HepG2 (cell line): Measurements from ENCODE around the gene AKAP6. TPM values are rescaled to one million over a fixed set of nuclear protein-coding genes. Genes with fewer than 3 reads are reported as not detected.

Source experiments
- ATAC-seq: fragments of 200-7000 bp; cut with Tn5 transposase; 3 replicates; pipeline ENCODE4 v1.9.1; 2020; ENCODE audit warnings: mild to moderate bottlenecking, moderate library complexity
- BruUV-seq: library from RNA; stranded (reverse); fragments of 400-500 nt; replicated peaks from 2 replicates; lab custom pipeline; 2021; lab: Mats Ljungman, UMichigan
- CTCF ChIA-PET: fragments of 300-600 bp; formaldehyde crosslinking; extraction: SDS; loops from one replicate; lab custom pipeline; 2021; ENCODE audit warnings: low total read pairs, inconsistent platforms, low intra/inter-chr PET ratio; lab: Yijun Ruan, JAX
- POLR2A ChIA-PET: fragments of 350-600 bp; sonication (Branson Sonifier 250); formaldehyde crosslinking; loops from one replicate; lab custom pipeline; 2020; ENCODE audit warnings: antibody characterized with exemption, inconsistent platforms; lab: Yijun Ruan, JAX
- DNase-seq: peaks from one replicate; pipeline ENCODE4 v3.0.0-alpha.2; 2015; ENCODE audit warnings: low spot score
- FAIRE-seq: peaks from 3 replicates; lab custom pipeline; 2011; peaks lifted over from hg19 to GRCh38; lab: Jason Lieb, UNC
- H2AFZ ChIP-seq: one replicate; pipeline ENCODE4 v1.6.1; 2011; ENCODE audit warnings: low read length, inconsistent platforms
- H3K27ac ChIP-seq: fragments of 300-600 bp; 3 replicates; pipeline ENCODE4 v1.8.0; 2011; ENCODE audit warnings: mixed run types, mild to moderate bottlenecking, mixed read lengths, low read length, inconsistent platforms; ENCODE audit not compliant: insufficient read depth; ENCODE audit errors: extremely low read length
- H3K27me3 ChIP-seq, 2 experiments: fragments of 200-600 bp in 1 of 2; 2 replicates in 1 of 2; 3 replicates in 1 of 2; pipeline versions ENCODE4 v1.6.0 to v1.8.0; 2011; ENCODE audit warnings: low read length in 2 of 2, mild to moderate bottlenecking in 2 of 2, moderate library complexity in 2 of 2, inconsistent platforms in 1 of 2; ENCODE audit not compliant: insufficient read depth in 2 of 2, control insufficient read depth in 1 of 2
- H3K36me3 ChIP-seq, 2 experiments: fragments of 200-600 bp in 1 of 2; replicated peaks in 1 of 2; 2 replicates in 1 of 2; 3 replicates in 1 of 2; pipeline versions ENCODE4 v1.5.1 to v1.8.0; 2011; ENCODE audit warnings: low read length in 2 of 2, inconsistent platforms in 1 of 2; ENCODE audit not compliant: insufficient read depth in 2 of 2, control insufficient read depth in 1 of 2
- H3K4me1 ChIP-seq: 2 replicates; pipeline ENCODE4 v1.5.1; 2012; ENCODE audit warnings: low read length, inconsistent platforms; ENCODE audit not compliant: insufficient read depth
- H3K4me2 ChIP-seq: 2 replicates; pipeline ENCODE4 v1.6.0; 2011; ENCODE audit warnings: low read depth, low read length, inconsistent platforms
- H3K4me3 ChIP-seq, 3 experiments: fragments of 200-600 bp in 1 of 3; sonication (generic), shearing (Covaris generic) in 1 of 3; replicated peaks in 1 of 3; 2 replicates each; pipeline ENCODE4 v1.5.1; 2011 to 2016; ENCODE audit warnings: low read length in 3 of 3, inconsistent platforms in 2 of 3, low read depth in 2 of 3, mild to moderate bottlenecking in 2 of 3, control low read depth in 1 of 3, mixed read lengths in 1 of 3; ENCODE audit not compliant: insufficient read depth in 1 of 3
- H3K79me2 ChIP-seq: one replicate; pipeline ENCODE4 v1.6.1; 2011; ENCODE audit warnings: low read length, inconsistent platforms; ENCODE audit not compliant: insufficient read depth
- H3K9ac ChIP-seq: 2 replicates; pipeline ENCODE4 v1.6.0; 2011; ENCODE audit warnings: mild to moderate bottlenecking, low read depth, low read length, inconsistent platforms; ENCODE audit not compliant: insufficient read depth
- H3K9me3 ChIP-seq: 2 replicates; pipeline ENCODE4 v1.5.1; 2012; ENCODE audit warnings: mild to moderate bottlenecking, low read length
- H4K20me1 ChIP-seq: 2 replicates; pipeline ENCODE4 v1.6.0; 2011; ENCODE audit warnings: inconsistent platforms, mild to moderate bottlenecking, low read length, moderate library complexity; ENCODE audit not compliant: insufficient read depth
- ATF1 ChIP-seq: IDR thresholded peaks from 2 replicates; pipeline ENCODE4 v1.6.1; 2016; ENCODE audit warnings: mild to moderate bottlenecking, control low read depth
- CENPT ChIP-seq: sonication (generic); formaldehyde crosslinking; IDR thresholded peaks from 2 replicates; pipeline ENCODE4 v1.8.0; 2022; ENCODE audit warnings: low read depth, mild to moderate bottlenecking, moderate library complexity, missing genetic modification reagents
- HNRNPL ChIP-seq: fragments of 200-400 bp; formaldehyde crosslinking; IDR thresholded peaks from 2 replicates; pipeline ENCODE4 v1.6.1; 2017; ENCODE audit warnings: mild to moderate bottlenecking, low read depth, low read length
- ISX ChIP-seq: sonication (generic); formaldehyde crosslinking; conservative IDR thresholded peaks from 2 replicates; pipeline ENCODE4 v1.5.0; 2020; ENCODE audit warnings: missing genetic modification reagents
- KDM1A ChIP-seq: IDR thresholded peaks from 2 replicates; pipeline ENCODE4 v1.6.1; 2016; ENCODE audit warnings: missing compliant biosample characterization
- LBX2 ChIP-seq: sonication (generic); formaldehyde crosslinking; IDR thresholded peaks from 2 replicates; pipeline ENCODE4 v1.5.0; 2020; ENCODE audit warnings: missing genetic modification reagents, mild to moderate bottlenecking, borderline replicate concordance
- MXD1 ChIP-seq: sonication (generic); formaldehyde crosslinking; IDR thresholded peaks from 2 replicates; pipeline ENCODE4 v1.4.0; 2020; ENCODE audit warnings: mild to moderate bottlenecking, missing genetic modification reagents
- NCOA1 ChIP-seq: sonication (generic); formaldehyde crosslinking; IDR thresholded peaks from 2 replicates; pipeline ENCODE4 v1.9.0; 2021; ENCODE audit warnings: missing genetic modification reagents
- PBX2 ChIP-seq: IDR thresholded peaks from 2 replicates; pipeline ENCODE4 v1.6.1; 2016; ENCODE audit warnings: control low read depth
- PLRG1 ChIP-seq: fragments of 450-650 bp; conservative IDR thresholded peaks from 2 replicates; pipeline ENCODE4 v1.6.1; 2016
- TOE1 ChIP-seq: sonication (generic); formaldehyde crosslinking; IDR thresholded peaks from 2 replicates; pipeline ENCODE4 v1.4.0; 2020; ENCODE audit warnings: mild to moderate bottlenecking, missing genetic modification reagents
- ZNF383 ChIP-seq: sonication (generic); formaldehyde crosslinking; IDR thresholded peaks from 2 replicates; pipeline ENCODE4 v1.4.0; 2020; ENCODE audit warnings: missing genetic modification reagents, mild to moderate bottlenecking, borderline replicate concordance
- ZNF570 ChIP-seq: sonication (generic); formaldehyde crosslinking; IDR thresholded peaks from 2 replicates; pipeline ENCODE4 v1.4.0; 2020; ENCODE audit warnings: mild to moderate bottlenecking, missing genetic modification reagents, borderline replicate concordance
- WGBS: methylation state at CpG from one replicate; pipeline ENCODE4 v1.1.6; 2017; ENCODE audit warnings: low lambda C conversion rate; 5-methylcytosine and 5-hydroxymethylcytosine counted together
- in situ Hi-C: cut with HindIII; loops from 2 replicates; pipeline ENCODE4 v1.10.0; 2017; ENCODE audit warnings: low pct_unique_long_range_greater_than_20kb; ENCODE audit not compliant: extremely low pct_ligation_motif_present
- intact Hi-C: fragments of 100-400 bp; cut with micrococcal nuclease; formaldehyde crosslinking; loops from one replicate; pipeline ENCODE4 v1.10.0; 2022; ENCODE audit not compliant: unreplicated experiment
- polyA plus RNA-seq, 8 experiments: library from polyadenylated mRNA; depleted of rRNA in 3 of 8; stranded (reverse) in 7 of 8; unstranded in 1 of 8; fragments of >200 nt; fragmentation: Illumina TruSeq in 4 of 8; extraction: Trizol in 4 of 8; gene quantifications; 2 replicates each; pipeline versions ENCODE4 v1.2.1 to v1.2.3, GENCODE V29; 2011 to 2016; ENCODE audit warnings: low read depth in 4 of 8, missing spikeins in 1 of 8, mixed read lengths in 1 of 8; ENCODE audit not compliant: insufficient read depth in 1 of 8
- total RNA-seq, 5 experiments: library from RNA; depleted of rRNA; stranded (reverse); fragments of >200 nt; fragmentation: Illumina TruSeq; extraction: Trizol; gene quantifications; 2 replicates each; pipeline ENCODE4 v1.2.3, GENCODE V29; 2016; ENCODE audit warnings: low read depth in 1 of 5
- TF ChIP-seq, protein P1 (sequence below): sonication (generic); formaldehyde crosslinking; IDR thresholded peaks from 2 replicates; pipeline ENCODE4 v1.4.0; 2020; ENCODE audit warnings: missing genetic modification reagents

AKAP6 gene
- total and polyA plus RNA-seq, 2 of the 13 experiments (the other 11 are each of a cell fraction or from before 2014, with no cell fraction given), result 1.4 TPM

DNA sequence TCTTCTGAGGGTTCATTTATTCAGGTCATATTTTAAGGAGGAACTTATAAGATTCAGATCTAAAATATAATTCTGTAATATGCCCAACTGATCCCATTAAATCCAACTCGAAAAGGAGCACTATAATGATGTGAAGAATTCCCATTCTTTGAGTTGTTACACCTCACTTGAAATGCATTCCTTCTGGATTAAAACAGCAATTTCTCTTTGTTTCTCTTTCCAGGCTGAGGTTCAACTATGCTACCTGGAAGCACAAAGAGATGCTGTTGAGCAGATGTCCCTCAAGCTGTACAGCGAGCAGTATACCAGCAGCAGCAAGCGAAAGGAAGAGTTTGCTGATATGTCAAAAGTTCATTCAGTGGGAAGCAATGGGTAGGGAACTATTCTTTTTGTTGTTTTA is 349.0 kb downstream of the AKAP6 start:
- intact Hi-C loops (no loop called here), in situ Hi-C loops (no loop called here)
- no peaks in the 10 kb centered on the region for H3K36me3 ChIP-seq
- H3K9me3 ChIP-seq, result peaks cover 18% of the 10 kb centered on the region
- no TSS peak for BruUV-seq
- no peaks in the 10 kb centered on the region; a peak in 1 of 5 replicates for H3K27me3 ChIP-seq
- no peaks in the 10 kb centered on the region for H4K20me1 ChIP-seq
- no peak for TF ChIP-seq HNRNPL
- TF ChIP-seq, all 625 proteins: peak for 0
- ChIA-PET CTCF (no interaction called here), POLR2A (no interaction called here)
- Histone ChIP-seq H3K27ac (no peak overlapping the region), H2AFZ (no peak overlapping the region), H3K4me3 (no peak overlapping the region), H3K79me2 (no peaks in the 10 kb centered on the region), H3K4me2 (no peak overlapping the region), H3K9ac (no peak overlapping the region), H3K4me1 (no peaks in the 10 kb centered on the region)
- ATAC-seq (no peak), DNase-seq (no peak), FAIRE-seq (no peak)
- WGBS, result 1% methylated on average over 3 of the region's 3 CpGs

DNA sequence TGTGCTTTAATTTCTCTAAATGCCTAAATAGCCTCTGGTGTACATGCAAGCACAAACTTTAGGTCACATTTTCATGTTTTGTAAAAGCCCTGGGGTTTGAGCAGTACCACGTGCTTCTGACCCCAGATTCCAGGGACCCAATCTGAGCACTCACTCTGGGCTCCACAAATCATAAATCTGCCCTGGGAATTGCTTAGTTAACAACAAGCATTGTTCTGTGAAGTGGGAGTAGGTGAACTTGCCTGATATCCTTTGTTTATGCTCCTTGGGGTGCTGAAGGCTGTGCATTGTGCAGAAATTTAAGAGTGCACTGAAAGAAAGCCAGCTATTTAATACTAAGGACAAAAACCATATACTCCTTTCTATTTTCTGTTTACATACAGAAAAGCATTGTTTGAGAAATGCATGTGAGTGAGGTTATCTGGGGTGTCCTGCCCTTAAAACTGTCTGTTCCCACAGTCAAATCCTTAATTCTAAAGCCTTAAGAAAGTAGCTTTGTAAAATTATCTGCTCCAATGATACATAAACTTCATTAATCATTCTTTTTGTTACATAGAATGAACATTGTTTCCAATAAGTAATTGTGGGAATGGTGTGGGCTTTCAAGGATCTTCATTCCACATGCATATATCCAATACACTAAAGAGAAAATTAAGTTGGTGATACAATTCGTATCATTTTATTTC is 351.0 kb downstream of the AKAP6 start:
- ChIA-PET POLR2A (no interaction called here), CTCF (no interaction called here)
- no peaks in the 10 kb centered on the region for H3K36me3 ChIP-seq
- no TSS peak for BruUV-seq
- H3K27me3 ChIP-seq, result no peaks in the 10 kb centered on the region; a peak in 1 of 5 replicates
- no peak overlapping the region for H3K4me2 ChIP-seq
- WGBS, result 1% methylated on average over 2 of the region's 2 CpGs
- H2AFZ ChIP-seq, result no peak overlapping the region
- H3K27ac ChIP-seq, result no peak overlapping the region
- FAIRE-seq (no peak), ATAC-seq (no peak), DNase-seq (no peak)
- no peaks in the 10 kb centered on the region for H3K4me1 ChIP-seq
- no peaks in the 10 kb centered on the region for H3K79me2 ChIP-seq
- H4K20me1 ChIP-seq, result no peaks in the 10 kb centered on the region
- H3K4me3 ChIP-seq, result no peak overlapping the region
- H3K9me3 ChIP-seq, result no peaks in the 10 kb centered on the region
- in situ Hi-C loops (no loop called here), intact Hi-C loops (no loop called here)
- no peak overlapping the region for H3K9ac ChIP-seq
- TF ChIP-seq CENPT (CRISPR knock-in tag), result no peak
- TF ChIP-seq ZNF383 (CRISPR knock-in tag), result no peak
- no peak for TF ChIP-seq MXD1 (CRISPR knock-in tag)
- no peak for TF ChIP-seq PLRG1
- TF ChIP-seq LBX2 (CRISPR knock-in tag), result no peak
- no peak for TF ChIP-seq ISX (CRISPR knock-in tag)
- TF ChIP-seq KDM1A (CRISPR knock-in tag), result no peak
- TF ChIP-seq PBX2 (CRISPR knock-in tag), result no peak
- TF ChIP-seq TOE1 (CRISPR knock-in tag), result no peak
- TF ChIP-seq ZNF570 (CRISPR knock-in tag), result no peak
- TF ChIP-seq, protein P1, sequence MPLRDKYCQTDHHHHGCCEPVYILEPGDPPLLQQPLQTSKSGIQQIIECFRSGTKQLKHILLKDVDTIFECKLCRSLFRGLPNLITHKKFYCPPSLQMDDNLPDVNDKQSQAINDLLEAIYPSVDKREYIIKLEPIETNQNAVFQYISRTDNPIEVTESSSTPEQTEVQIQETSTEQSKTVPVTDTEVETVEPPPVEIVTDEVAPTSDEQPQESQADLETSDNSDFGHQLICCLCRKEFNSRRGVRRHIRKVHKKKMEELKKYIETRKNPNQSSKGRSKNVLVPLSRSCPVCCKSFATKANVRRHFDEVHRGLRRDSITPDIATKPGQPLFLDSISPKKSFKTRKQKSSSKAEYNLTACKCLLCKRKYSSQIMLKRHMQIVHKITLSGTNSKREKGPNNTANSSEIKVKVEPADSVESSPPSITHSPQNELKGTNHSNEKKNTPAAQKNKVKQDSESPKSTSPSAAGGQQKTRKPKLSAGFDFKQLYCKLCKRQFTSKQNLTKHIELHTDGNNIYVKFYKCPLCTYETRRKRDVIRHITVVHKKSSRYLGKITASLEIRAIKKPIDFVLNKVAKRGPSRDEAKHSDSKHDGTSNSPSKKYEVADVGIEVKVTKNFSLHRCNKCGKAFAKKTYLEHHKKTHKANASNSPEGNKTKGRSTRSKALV (CRISPR knock-in tag), result no peak
- no peak for TF ChIP-seq NCOA1 (CRISPR knock-in tag)
- TF ChIP-seq ATF1 (CRISPR knock-in tag), result no peak
